Measurements from ENCODE around the gene TMEM273. TPM values are rescaled to one million over a fixed set of nuclear protein-coding genes. Genes with fewer than 3 reads are reported as not detected.

Gene TMEM273
- total and polyA plus RNA-seq, 8 donors = 0.89 to 72.9 (median 5.9) TPM

DNA sequence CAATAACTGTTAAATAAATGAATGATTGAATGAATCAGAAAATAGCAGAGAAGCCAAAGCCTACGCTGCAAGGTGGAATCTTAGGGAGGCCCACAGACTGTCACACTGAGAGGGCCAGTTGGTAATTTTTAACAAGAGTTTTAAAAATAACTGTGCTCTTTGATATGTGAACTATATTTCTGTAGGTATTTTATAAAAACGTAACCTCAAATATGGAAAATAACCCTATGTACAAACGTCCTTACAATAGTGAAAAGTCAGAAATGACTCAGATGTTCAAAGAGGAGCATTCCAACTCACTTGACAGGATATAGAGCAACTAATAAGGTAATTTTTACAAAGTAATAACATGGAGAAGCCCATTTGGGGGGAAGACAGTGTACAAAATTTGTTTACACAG, 18.9 kb upstream of the TMEM273 start:
- Histone ChIP-seq H3K27ac (no peak overlapping the region), H3K36me3 (no peaks in the 10 kb centered on the region), H3K4me1 (no peaks in the 10 kb centered on the region), H3K27me3 (peaks cover 0 to 19% (median 0%) of the 10 kb centered on the region in 3 donors), H3K4me3 (no peak overlapping the region), H3K9me3 (no peaks in the 10 kb centered on the region)
- intact Hi-C loops (cut with DNase I; ENCODE audit: low total_unique reads) = no loop called here
- no peak for DNase-seq
- 69 to 77% (median 71%) methylated on average over 3 of the region's 3 CpGs for WGBS, 5 donors
- TF ChIP-seq POLR2A (IDR thresholded peaks at IDR 0.05) (no peak), EP300 (IDR thresholded peaks at IDR 0.05) (no peak), POLR2AphosphoS5 (IDR thresholded peaks at IDR 0.05) (no peak)
- TF ChIP-seq, protein P1, sequence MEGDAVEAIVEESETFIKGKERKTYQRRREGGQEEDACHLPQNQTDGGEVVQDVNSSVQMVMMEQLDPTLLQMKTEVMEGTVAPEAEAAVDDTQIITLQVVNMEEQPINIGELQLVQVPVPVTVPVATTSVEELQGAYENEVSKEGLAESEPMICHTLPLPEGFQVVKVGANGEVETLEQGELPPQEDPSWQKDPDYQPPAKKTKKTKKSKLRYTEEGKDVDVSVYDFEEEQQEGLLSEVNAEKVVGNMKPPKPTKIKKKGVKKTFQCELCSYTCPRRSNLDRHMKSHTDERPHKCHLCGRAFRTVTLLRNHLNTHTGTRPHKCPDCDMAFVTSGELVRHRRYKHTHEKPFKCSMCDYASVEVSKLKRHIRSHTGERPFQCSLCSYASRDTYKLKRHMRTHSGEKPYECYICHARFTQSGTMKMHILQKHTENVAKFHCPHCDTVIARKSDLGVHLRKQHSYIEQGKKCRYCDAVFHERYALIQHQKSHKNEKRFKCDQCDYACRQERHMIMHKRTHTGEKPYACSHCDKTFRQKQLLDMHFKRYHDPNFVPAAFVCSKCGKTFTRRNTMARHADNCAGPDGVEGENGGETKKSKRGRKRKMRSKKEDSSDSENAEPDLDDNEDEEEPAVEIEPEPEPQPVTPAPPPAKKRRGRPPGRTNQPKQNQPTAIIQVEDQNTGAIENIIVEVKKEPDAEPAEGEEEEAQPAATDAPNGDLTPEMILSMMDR (IDR thresholded peaks at IDR 0.05) = no peak

DNA sequence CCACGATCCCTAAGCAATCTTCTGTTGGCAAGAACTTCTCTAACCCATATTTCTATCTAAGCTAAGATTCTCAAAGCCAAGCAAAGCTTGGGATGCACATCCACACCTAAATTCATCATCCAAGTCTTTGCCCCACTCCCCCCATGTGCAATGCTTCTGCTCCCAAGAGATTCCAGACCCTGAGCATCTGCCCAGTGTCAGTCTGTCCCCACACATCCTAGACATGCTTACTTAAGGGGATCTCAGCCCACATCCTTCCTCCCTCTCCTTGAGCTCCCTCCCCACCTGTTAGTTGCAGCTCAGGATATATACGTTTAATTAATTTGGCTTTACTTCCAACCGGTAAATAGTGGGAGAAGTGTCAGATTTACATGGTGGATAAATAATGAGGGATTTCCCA, 17.0 kb upstream of the TMEM273 start:
- no peak for DNase-seq
- WGBS, 5 donors = 64 to 81% (median 66%) methylated on average over 3 of the region's 3 CpGs
- no peak overlapping the region for H3K4me3 ChIP-seq
- intact Hi-C loops (cut with DNase I; ENCODE audit: low total_unique reads) = no loop called here
- peaks cover 0 to 19% (median 0%) of the 10 kb centered on the region in 3 donors for H3K27me3 ChIP-seq
- H3K9me3 ChIP-seq = no peaks in the 10 kb centered on the region
- no peaks in the 10 kb centered on the region for H3K4me1 ChIP-seq
- no peak for TF ChIP-seq EP300 (IDR thresholded peaks at IDR 0.05)
- TF ChIP-seq, protein P1 (IDR thresholded peaks at IDR 0.05) = no peak
- TF ChIP-seq POLR2AphosphoS5 (IDR thresholded peaks at IDR 0.05) = no peak
- TF ChIP-seq POLR2A (IDR thresholded peaks at IDR 0.05) = no peak
- no peak overlapping the region for H3K27ac ChIP-seq
- no peaks in the 10 kb centered on the region for H3K36me3 ChIP-seq

DNA sequence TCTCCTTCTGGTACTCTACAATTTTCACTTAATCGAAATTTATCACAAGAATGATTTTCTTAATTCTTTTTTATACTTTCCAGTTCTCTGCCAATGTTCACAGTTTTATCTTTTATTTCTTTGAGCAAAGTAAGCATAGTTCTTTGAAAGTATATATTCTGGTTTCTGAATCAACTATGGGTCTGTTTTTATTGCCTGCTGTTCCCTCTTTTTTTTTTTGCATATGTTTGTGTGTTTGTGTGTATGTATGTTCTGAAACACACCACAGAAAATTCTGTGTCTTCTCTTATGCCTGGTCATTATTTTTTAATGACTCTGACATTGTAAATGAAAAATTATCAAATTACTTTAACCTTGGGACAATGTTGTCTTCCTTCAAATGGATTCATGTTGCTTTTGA, 15.9 kb upstream of the TMEM273 start:
- H3K4me3 ChIP-seq = no peak overlapping the region
- H3K27me3 ChIP-seq = peaks cover 0 to 19% (median 0%) of the 10 kb centered on the region in 3 donors
- no peak overlapping the region for H3K27ac ChIP-seq
- DNase-seq = no peak
- H3K36me3 ChIP-seq = no peaks in the 10 kb centered on the region
- intact Hi-C loops (cut with DNase I; ENCODE audit: low total_unique reads) = no loop called here
- no peak for TF ChIP-seq POLR2AphosphoS5 (IDR thresholded peaks at IDR 0.05)
- no peak for TF ChIP-seq POLR2A (IDR thresholded peaks at IDR 0.05)
- TF ChIP-seq, protein P1 (IDR thresholded peaks at IDR 0.05) = no peak
- no peak for TF ChIP-seq EP300 (IDR thresholded peaks at IDR 0.05)
- WGBS, 5 donors = 53 to 78% (median 70%) methylated on average over 1 of the region's 1 CpG
- H3K9me3 ChIP-seq = no peaks in the 10 kb centered on the region
- no peaks in the 10 kb centered on the region for H3K4me1 ChIP-seq

DNA sequence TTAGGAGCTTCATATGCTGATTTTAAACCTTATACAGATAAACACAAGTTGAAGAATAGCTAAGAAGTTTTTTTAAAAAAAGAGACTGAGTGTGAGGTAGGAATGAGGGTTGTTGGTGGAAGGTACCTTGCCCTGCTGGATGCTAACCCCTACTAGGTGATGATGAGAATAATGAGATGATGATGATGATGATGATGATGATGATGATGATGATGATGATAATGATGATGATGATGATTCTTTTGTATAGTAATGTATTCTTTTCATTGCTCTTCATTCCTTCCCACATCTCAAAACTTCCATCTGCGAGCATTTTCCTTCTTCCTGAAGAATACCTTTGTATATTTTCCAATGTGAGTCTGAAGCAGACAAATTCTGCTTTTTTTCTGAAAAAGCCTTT, 14.1 kb upstream of the TMEM273 start:
- DNase-seq = no peak
- WGBS, 5 donors = 83 to 96% (median 92%) methylated on average over 1 of the region's 1 CpG
- Histone ChIP-seq H3K9me3 (no peaks in the 10 kb centered on the region), H3K4me3 (no peak overlapping the region), H3K4me1 (no peaks in the 10 kb centered on the region), H3K36me3 (no peaks in the 10 kb centered on the region), H3K27ac (no peak overlapping the region), H3K27me3 (peaks cover 0 to 14% (median 0%) of the 10 kb centered on the region in 3 donors)
- no peak for TF ChIP-seq POLR2A (IDR thresholded peaks at IDR 0.05)
- intact Hi-C loops (cut with DNase I; ENCODE audit: low total_unique reads) = no loop called here

DNA sequence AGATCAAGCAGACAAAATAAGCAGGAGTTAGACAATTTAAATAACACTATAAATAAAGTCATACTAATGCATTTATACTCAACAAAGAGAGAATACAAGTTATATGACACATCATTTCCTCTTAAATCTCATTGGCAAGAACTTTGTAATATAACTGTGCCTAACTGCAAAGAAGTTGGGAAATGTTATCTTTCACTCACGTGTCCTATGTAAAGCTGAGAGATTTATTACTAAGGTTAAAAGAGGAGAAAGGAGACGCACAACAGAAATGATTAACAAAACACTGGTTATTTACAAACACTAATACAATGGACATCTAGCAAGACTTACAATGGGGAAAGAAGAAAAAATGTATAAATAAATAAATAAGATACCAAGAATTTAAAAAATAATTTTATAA, 12.7 kb upstream of the TMEM273 start:
- H3K4me3 ChIP-seq = no peak overlapping the region
- 19 to 34% (median 26%) methylated on average over 2 of the region's 2 CpGs for WGBS, 5 donors
- intact Hi-C loops (cut with DNase I; ENCODE audit: low total_unique reads) = no loop called here
- no peak overlapping the region for H3K27ac ChIP-seq
- H3K36me3 ChIP-seq = no peaks in the 10 kb centered on the region
- peaks cover 0 to 10% (median 0%) of the 10 kb centered on the region in 3 donors for H3K27me3 ChIP-seq
- no peak for DNase-seq
- TF ChIP-seq POLR2AphosphoS5 (IDR thresholded peaks at IDR 0.05) = no peak
- no peak for TF ChIP-seq POLR2A (IDR thresholded peaks at IDR 0.05)
- no peak for TF ChIP-seq EP300 (IDR thresholded peaks at IDR 0.05)
- TF ChIP-seq, protein P1 (IDR thresholded peaks at IDR 0.05) = no peak
- H3K4me1 ChIP-seq = no peaks in the 10 kb centered on the region
- no peaks in the 10 kb centered on the region for H3K9me3 ChIP-seq

Data from stomach (tissue), 9 donors.